H1 (cell line): ENCODE measurements around the gene ZNF490. TPM values are rescaled to one million over a fixed set of nuclear protein-coding genes. Genes with fewer than 3 reads are reported as not detected.
A peak's percentile ranks its signal among the peaks of the same experiment; 100 is the strongest.

ENCODE experiments used
- ASH2L ChIP-seq: fragments of 200-600, 300-600 bp; sonication (generic); IDR thresholded peaks from one replicate; pipeline ENCODE4 v1.7.1; 2017; ENCODE audit warnings: low read length
- BACH1 ChIP-seq: IDR thresholded peaks from 2 replicates; pipeline ENCODE4 v1.6.1; 2012; ENCODE audit warnings: low read length, improper control_type of control experiment
- BCL11A ChIP-seq, 2 experiments: IDR thresholded peaks; one replicate each; pipeline ENCODE4 v1.6.1; 2011; ENCODE audit warnings: low read depth in 2 of 2, low read length in 2 of 2, mild to moderate bottlenecking in 2 of 2
- CBX5 ChIP-seq: fragments of 300-800, 300-1000 bp; sonication (generic); IDR thresholded peaks from 2 replicates; pipeline ENCODE4 v1.7.1; 2016; ENCODE audit warnings: antibody characterized with exemption, low read length, low read depth
- CBX8 ChIP-seq: fragments of 300-800, 300-1000 bp; sonication (generic); IDR thresholded peaks from 2 replicates; pipeline ENCODE4 v1.7.1; 2016; ENCODE audit warnings: low read depth, low read length, borderline replicate concordance
- CHD1 ChIP-seq: IDR thresholded peaks from 2 replicates; pipeline ENCODE4 v1.6.1; 2012; ENCODE audit warnings: low read depth, low read length, improper control_type of control experiment
- CHD2 ChIP-seq: IDR thresholded peaks from 2 replicates; pipeline ENCODE4 v1.6.1; 2012; ENCODE audit warnings: low read length, improper control_type of control experiment
- CREB1 ChIP-seq: IDR thresholded peaks from 2 replicates; pipeline ENCODE4 v1.6.1; 2012; ENCODE audit warnings: inconsistent platforms
- CTBP2 ChIP-seq: IDR thresholded peaks from 2 replicates; pipeline ENCODE4 v1.7.0; 2011; ENCODE audit warnings: borderline replicate concordance, mild to moderate bottlenecking, moderate library complexity, mixed read lengths, low read length; ENCODE audit not compliant: insufficient read depth, insufficient read length
- CTCF ChIP-seq, 3 experiments: IDR thresholded peaks; 1 replicate in 2 of 3; 2 replicates in 1 of 3; pipeline versions ENCODE4 v1.5.1 to v1.6.1; 2011; ENCODE audit warnings: low read length in 3 of 3, mild to moderate bottlenecking in 3 of 3, inconsistent platforms in 2 of 3, low read depth in 1 of 3, moderate library complexity in 1 of 3; ENCODE audit not compliant: insufficient read depth in 1 of 3; ENCODE audit errors: control extremely low read depth in 1 of 3
- GABPA ChIP-seq: IDR thresholded peaks from 2 replicates; pipeline ENCODE4 v1.6.1; 2011; ENCODE audit warnings: mild to moderate bottlenecking, low read length, moderate library complexity, borderline replicate concordance; ENCODE audit not compliant: insufficient read depth
- HDAC6 ChIP-seq: IDR thresholded peaks from one replicate; pipeline ENCODE4 v1.7.1; 2012; ENCODE audit warnings: low read depth, mild to moderate bottlenecking, inconsistent platforms, low read length, moderate library complexity
- NANOG ChIP-seq: IDR thresholded peaks from 2 replicates; pipeline ENCODE4 v1.6.1; 2011; ENCODE audit warnings: low read length, low read depth, mild to moderate bottlenecking, inconsistent platforms; ENCODE audit not compliant: insufficient read depth, poor library complexity, severe bottlenecking
- PHF8 ChIP-seq: fragments of 200-600 bp; sonication (generic); conservative IDR thresholded peaks from 2 replicates; pipeline ENCODE4 v1.7.1; 2012; ENCODE audit warnings: low read depth, mild to moderate bottlenecking, inconsistent platforms, low read length, moderate library complexity
- POLR2AphosphoS5 ChIP-seq: IDR thresholded peaks from 2 replicates; pipeline ENCODE4 v1.6.1; 2011; ENCODE audit warnings: low read depth, low read length
- POU5F1 ChIP-seq: IDR thresholded peaks from 2 replicates; pipeline ENCODE4 v1.6.1; 2011; ENCODE audit warnings: low read depth, mild to moderate bottlenecking, low read length, moderate library complexity
- SRF ChIP-seq: IDR thresholded peaks from 2 replicates; pipeline ENCODE4 v1.6.1; 2011; ENCODE audit warnings: mild to moderate bottlenecking, low read depth, low read length, moderate library complexity
- TBP ChIP-seq: IDR thresholded peaks from 2 replicates; pipeline ENCODE4 v1.6.1; 2011; ENCODE audit warnings: low read depth, low read length, improper control_type of control experiment
- TEAD4 ChIP-seq: IDR thresholded peaks from 2 replicates; pipeline ENCODE4 v1.6.1; 2012; ENCODE audit warnings: low read depth, low read length, inconsistent platforms, mixed read lengths
- polyA plus RNA-seq, 7 experiments: library from polyadenylated mRNA; depleted of rRNA in 3 of 7; stranded (reverse) in 5 of 7; unstranded in 2 of 7; fragments of >200 nt in 5 of 7; fragments of 200-250 nt in 2 of 7; gene quantifications; 1 replicate in 5 of 7; 2 replicates in 1 of 7; 4 replicates in 1 of 7; pipeline versions ENCODE4 v1.2.1 to v1.2.3, GENCODE V29; 2011 to 2013; ENCODE audit warnings: missing spikeins in 2 of 7, mixed read lengths in 2 of 7
- total RNA-seq: library from RNA; stranded (reverse); fragmentation: NEBNext Ultra II Directional; extraction: Animal tissue kit (Norgen Biotek cat#: 25700); gene quantifications from 2 replicates; pipeline ENCODE4 v1.2.1, GENCODE V29; 2021
- TF ChIP-seq, protein P1 (sequence below): IDR thresholded peaks from 2 replicates; pipeline ENCODE4 v1.6.1; 2011; ENCODE audit warnings: low read length, improper control_type of control experiment

ZNF490 gene
- total and polyA plus RNA-seq, 2 of the 8 experiments (the other 6 are each of a cell fraction or from before 2014, with no cell fraction given) = 1.7 to 9.0 TPM

GRCh38 chr19:12639901-12640613 lies 29.4 kb upstream of the ZNF490 start (continued):
- TF ChIP-seq POU5F1 (no peak), TBP (peak; percentile 98), PHF8 (no peak), CBX5 (no peak), GABPA (no peak; the same call in 1 of the 2 replicates), CHD2 (peak; percentile 39; the same call in 1 of the 2 replicates), CHD1 (no peak), TEAD4 (no peak), ASH2L (peak; percentile 32), POLR2AphosphoS5 (no peak), CBX8 (no peak), CREB1 (peak; percentile 64; the same call in 1 of the 2 replicates), NANOG (no peak), BCL11A (IDR thresholded peaks at IDR 0.05; ENCODE audit: low read depth in 2 of 2, low read length in 2 of 2) (no peak), CTBP2 (no peak), SRF (no peak), BACH1 (no peak), CTCF (IDR thresholded peaks at IDR 0.05; ENCODE audit: control extremely low read depth in 1 of 3, insufficient read depth in 1 of 3, low read depth in 1 of 3, low read length in 3 of 3) (peak; percentile 75 to 99 (median 94)), HDAC6 (no peak)
- TF ChIP-seq, protein P1, sequence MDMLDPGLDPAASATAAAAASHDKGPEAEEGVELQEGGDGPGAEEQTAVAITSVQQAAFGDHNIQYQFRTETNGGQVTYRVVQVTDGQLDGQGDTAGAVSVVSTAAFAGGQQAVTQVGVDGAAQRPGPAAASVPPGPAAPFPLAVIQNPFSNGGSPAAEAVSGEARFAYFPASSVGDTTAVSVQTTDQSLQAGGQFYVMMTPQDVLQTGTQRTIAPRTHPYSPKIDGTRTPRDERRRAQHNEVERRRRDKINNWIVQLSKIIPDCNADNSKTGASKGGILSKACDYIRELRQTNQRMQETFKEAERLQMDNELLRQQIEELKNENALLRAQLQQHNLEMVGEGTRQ = no peak
